SK-N-MC (cell line): ENCODE results near the gene TPD52L2.
"Not testable (repeated sequence)": the region's sequence is repeated elsewhere in the genome, so short reads cannot be mapped to it uniquely, and the experiment has no call there.

Source experiments
- DNase-seq: peaks from one replicate; pipeline ENCODE4 v3.0.0-alpha.2; 2011; ENCODE audit warnings: low read depth, low spot score
- H3K27ac ChIP-seq: fragments of 200-600 bp; sonication (generic); 2 replicates; pipeline ENCODE4 v1.5.1; 2016; ENCODE audit warnings: mixed run types
- H3K36me3 ChIP-seq: fragments of 200-600 bp; sonication (generic); 2 replicates; pipeline ENCODE4 v1.6.1; 2017; ENCODE audit warnings: antibody characterized with exemption, low read length, mixed read lengths; ENCODE audit not compliant: insufficient read depth
- H3K4me3 ChIP-seq: fragments of 200-600 bp; sonication (generic); 2 replicates; pipeline ENCODE4 v1.5.1; 2016
- H3K9ac ChIP-seq: fragments of 200-600 bp; sonication (generic); 2 replicates; pipeline ENCODE4 v1.8.0; 2017; ENCODE audit warnings: mixed run types, mixed read lengths; ENCODE audit not compliant: insufficient read length
- H3K9me3 ChIP-seq: fragments of 200-600 bp; sonication (generic); 2 replicates; pipeline ENCODE4 v1.6.1; 2017; ENCODE audit warnings: low read depth, mild to moderate bottlenecking, antibody characterized with exemption, low read length, moderate library complexity, mixed read lengths
- EZH2 ChIP-seq: fragments of 200-600 bp; sonication (generic); IDR thresholded peaks from one replicate; pipeline ENCODE4 v1.6.1; 2017; ENCODE audit warnings: antibody characterized with exemption
- FOXP2 ChIP-seq: optimal IDR thresholded peaks from 2 replicates; pipeline ENCODE3; 2011; ENCODE audit warnings: mild to moderate bottlenecking, moderate library complexity; ENCODE audit not compliant: insufficient read depth; ENCODE audit errors: extremely low read length, control extremely low read depth
- POLR2AphosphoS5 ChIP-seq: IDR thresholded peaks from 2 replicates; pipeline ENCODE4 v1.6.1; 2012; ENCODE audit warnings: mild to moderate bottlenecking, low read depth, low read length, borderline replicate concordance

Gene TPD52L2

GRCh38 chr20:63877755-63878470, 12.8 kb downstream of the TPD52L2 start:
- no peak overlapping the region for H3K9ac ChIP-seq
- no peak overlapping the region for H3K27ac ChIP-seq
- no peak for DNase-seq
- peaks cover 28% of the 10 kb centered on the region; the same call in 1 of the 2 replicates for H3K36me3 ChIP-seq
- TF ChIP-seq EZH2, result no peak
- TF ChIP-seq FOXP2, result no peak
- TF ChIP-seq POLR2AphosphoS5, result no peak
- H3K9me3 ChIP-seq, result no peaks in the 10 kb centered on the region
- H3K4me3 ChIP-seq, result no peak overlapping the region

- TF ChIP-seq FOXP2 (no peak), EZH2 (no peak), POLR2AphosphoS5 (no peak)
- Histone ChIP-seq H3K36me3 (peaks cover 23% of the 10 kb centered on the region; the same call in 1 of the 2 replicates), H3K27ac (no peak overlapping the region), H3K4me3 (no peak overlapping the region), H3K9ac (no peak overlapping the region), H3K9me3 (no peaks in the 10 kb centered on the region)
- no peak for DNase-seq
These were observed 14.0 kb downstream of the TPD52L2 start for GRCh38 chr20:63878899-63879663.

- not testable (repeated sequence) for H3K9me3 ChIP-seq, H3K9ac ChIP-seq, H3K4me3 ChIP-seq, H3K27ac ChIP-seq, DNase-seq
- peaks cover 10% of the 10 kb centered on the region; the same call in 1 of the 2 replicates for H3K36me3 ChIP-seq
These were observed 15.8 kb downstream of the TPD52L2 start for GRCh38 chr20:63880901-63881300.

GRCh38 chr20:63881451-63882226, 16.6 kb downstream of the TPD52L2 start:
- Histone ChIP-seq H3K36me3 (peaks cover 3% of the 10 kb centered on the region; the same call in 1 of the 2 replicates), H3K27ac (no peak overlapping the region), H3K9ac (no peak overlapping the region), H3K4me3 (no peak overlapping the region), H3K9me3 (no peaks in the 10 kb centered on the region)
- TF ChIP-seq FOXP2, result no peak
- no peak for TF ChIP-seq EZH2
- TF ChIP-seq POLR2AphosphoS5, result no peak
- DNase-seq, result no peak

GRCh38 chr20:63882257-63883200, 17.5 kb downstream of the TPD52L2 start:
- no peak overlapping the region for H3K27ac ChIP-seq
- H3K4me3 ChIP-seq, result no peak overlapping the region
- no peak for DNase-seq
- no peaks in the 10 kb centered on the region; the same call in 1 of the 2 replicates for H3K36me3 ChIP-seq
- H3K9ac ChIP-seq, result no peak overlapping the region
- H3K9me3 ChIP-seq, result no peaks in the 10 kb centered on the region
- TF ChIP-seq FOXP2, result no peak
- no peak for TF ChIP-seq POLR2AphosphoS5
- no peak for TF ChIP-seq EZH2

- H3K4me3 ChIP-seq, result no peak overlapping the region
- no peak overlapping the region for H3K27ac ChIP-seq
- no peak for DNase-seq
- H3K9me3 ChIP-seq, result no peaks in the 10 kb centered on the region
- no peaks in the 10 kb centered on the region; the same call in 1 of the 2 replicates for H3K36me3 ChIP-seq
- H3K9ac ChIP-seq, result no peak overlapping the region
- no peak for TF ChIP-seq FOXP2
- TF ChIP-seq POLR2AphosphoS5, result no peak
- no peak for TF ChIP-seq EZH2
These were observed 18.1 kb downstream of the TPD52L2 start for GRCh38 chr20:63883201-63883593.

- Histone ChIP-seq H3K27ac (no peak overlapping the region), H3K36me3 (peaks cover 4% of the 10 kb centered on the region; the same call in 1 of the 2 replicates), H3K9ac (no peak overlapping the region), H3K9me3 (no peaks in the 10 kb centered on the region), H3K4me3 (no peak overlapping the region)
- TF ChIP-seq EZH2, result no peak
- no peak for TF ChIP-seq POLR2AphosphoS5
- TF ChIP-seq FOXP2, result no peak
- no peak for DNase-seq
These were observed 19.6 kb downstream of the TPD52L2 start for GRCh38 chr20:63884506-63885263.
